ENCODE measurements around the gene KRTAP10-5. TPM values are rescaled to one million over a fixed set of nuclear protein-coding genes. Genes with fewer than 3 reads are reported as not detected.
"Not testable (repeated sequence)": the region's sequence is repeated elsewhere in the genome, so short reads cannot be mapped to it uniquely, and the experiment has no call there.

The KRTAP10-5 gene
- total and polyA plus RNA-seq, 5 donors from 2014 or later, result not detected

DNA sequence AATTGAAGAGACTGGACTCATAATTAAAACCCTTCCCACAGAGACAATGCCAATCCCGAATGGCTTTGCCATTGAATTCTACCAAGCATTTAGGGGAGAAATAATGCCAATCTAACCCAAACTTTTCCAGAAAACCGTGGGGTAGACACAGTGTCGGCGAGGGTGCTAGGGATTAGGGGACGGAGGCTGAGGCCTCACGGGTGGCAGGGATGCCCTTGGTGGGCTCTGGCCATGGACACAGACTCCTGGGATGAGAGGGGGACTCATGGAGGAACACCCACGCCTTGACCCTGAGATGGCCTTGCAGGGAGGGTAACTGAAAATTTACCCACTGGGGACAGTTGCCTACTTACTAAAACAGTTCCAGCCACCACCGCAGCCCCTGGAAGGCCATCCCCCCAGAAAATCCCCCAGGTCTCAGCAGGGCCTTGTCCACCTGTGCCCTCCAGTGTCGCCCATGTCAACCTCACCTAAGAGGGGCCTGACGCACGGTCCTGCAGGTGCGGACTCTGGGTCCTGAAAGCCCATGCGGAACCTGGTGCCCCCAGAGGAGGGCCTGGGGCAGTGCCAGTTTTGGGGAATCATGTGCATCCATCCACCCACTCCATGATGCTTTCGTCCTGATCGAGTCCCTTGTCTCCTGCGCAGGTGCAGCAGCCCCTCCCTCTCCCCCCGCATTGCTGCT lies 1.9 kb downstream of the KRTAP10-5 start:
- Histone ChIP-seq H3K4me3 (ENCODE audit: low read depth, low read length) (no peak overlapping the region), H3K27me3 (ENCODE audit: control insufficient read depth, insufficient read depth, low read length) (no peaks in the 10 kb centered on the region), H3K36me3 (ENCODE audit: control insufficient read depth, insufficient read depth, low read length) (no peaks in the 10 kb centered on the region), H3K4me1 (ENCODE audit: control insufficient read depth, insufficient read depth, low read length, poor library complexity, severe bottlenecking) (peaks cover 5% of the 10 kb centered on the region), H3K9me3 (ENCODE audit: control insufficient read depth in 2 of 2, low read length in 2 of 2) (peaks cover 21 to 26% of the 10 kb centered on the region in 2 experiments), H3K27ac (ENCODE audit: insufficient read depth, low read length, poor library complexity, severe bottlenecking) (no peak overlapping the region)
- H3K9me3 Mint-ChIP-seq, result peaks cover 0 to 41% (median 10%) of the 10 kb centered on the region in 7 donors
- no peak overlapping the region for H3K4me3 Mint-ChIP-seq
- ATAC-seq (ENCODE audit: low read depth in 2 of 2) (no peak), DNase-seq (no peak)
- H3K27me3 Mint-ChIP-seq, result peaks cover 29% of the 10 kb centered on the region
- peaks cover 0 to 8% (median under 1%) of the 10 kb centered on the region in 4 donors for H3K4me1 Mint-ChIP-seq
- no peak overlapping the region for H3K27ac Mint-ChIP-seq
- peaks cover 6% of the 10 kb centered on the region for H3K36me3 Mint-ChIP-seq

DNA sequence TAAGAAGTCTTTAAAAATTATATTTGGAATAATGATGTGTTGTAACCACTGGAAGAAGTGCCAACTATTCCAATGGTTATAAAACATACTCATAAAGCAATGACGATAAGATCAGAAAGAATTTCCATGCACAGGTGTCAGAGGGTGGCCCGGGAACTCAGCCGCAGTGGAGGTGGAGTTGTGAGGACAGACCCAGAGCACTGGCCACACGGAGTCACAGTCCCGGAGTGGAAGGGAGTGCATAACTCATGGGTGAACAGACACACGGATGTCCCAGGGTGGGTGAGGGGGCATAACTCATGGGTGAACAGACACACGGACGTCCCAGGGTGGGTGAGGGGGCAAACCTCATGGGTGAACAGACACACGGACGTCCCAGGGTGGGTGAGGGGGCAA lies 4.4 kb downstream of the KRTAP10-5 start:
- Histone ChIP-seq H3K4me1 (ENCODE audit: control insufficient read depth, insufficient read depth, low read length, poor library complexity, severe bottlenecking) (peaks cover 5% of the 10 kb centered on the region), H3K4me3 (ENCODE audit: low read depth, low read length) (no peak overlapping the region), H3K27ac (ENCODE audit: insufficient read depth, low read length, poor library complexity, severe bottlenecking) (no peak overlapping the region), H3K9me3 (ENCODE audit: control insufficient read depth in 2 of 2, low read length in 2 of 2) (peaks cover 13 to 14% of the 10 kb centered on the region in 2 experiments), H3K27me3 (ENCODE audit: control insufficient read depth, insufficient read depth, low read length) (no peaks in the 10 kb centered on the region), H3K36me3 (ENCODE audit: control insufficient read depth, insufficient read depth, low read length) (no peaks in the 10 kb centered on the region)
- Mint-ChIP-seq H3K4me1 (peaks cover 0 to 5% (median 0%) of the 10 kb centered on the region in 4 donors), H3K27me3 (peaks cover 34% of the 10 kb centered on the region), H3K27ac (no peak overlapping the region), H3K36me3 (peaks cover 6% of the 10 kb centered on the region), H3K9me3 (peaks cover 0 to 31% (median 4%) of the 10 kb centered on the region in 7 donors), H3K4me3 (no peak overlapping the region)
- no peak for DNase-seq
- ATAC-seq (ENCODE audit: low read depth in 2 of 2), result no peak

DNA sequence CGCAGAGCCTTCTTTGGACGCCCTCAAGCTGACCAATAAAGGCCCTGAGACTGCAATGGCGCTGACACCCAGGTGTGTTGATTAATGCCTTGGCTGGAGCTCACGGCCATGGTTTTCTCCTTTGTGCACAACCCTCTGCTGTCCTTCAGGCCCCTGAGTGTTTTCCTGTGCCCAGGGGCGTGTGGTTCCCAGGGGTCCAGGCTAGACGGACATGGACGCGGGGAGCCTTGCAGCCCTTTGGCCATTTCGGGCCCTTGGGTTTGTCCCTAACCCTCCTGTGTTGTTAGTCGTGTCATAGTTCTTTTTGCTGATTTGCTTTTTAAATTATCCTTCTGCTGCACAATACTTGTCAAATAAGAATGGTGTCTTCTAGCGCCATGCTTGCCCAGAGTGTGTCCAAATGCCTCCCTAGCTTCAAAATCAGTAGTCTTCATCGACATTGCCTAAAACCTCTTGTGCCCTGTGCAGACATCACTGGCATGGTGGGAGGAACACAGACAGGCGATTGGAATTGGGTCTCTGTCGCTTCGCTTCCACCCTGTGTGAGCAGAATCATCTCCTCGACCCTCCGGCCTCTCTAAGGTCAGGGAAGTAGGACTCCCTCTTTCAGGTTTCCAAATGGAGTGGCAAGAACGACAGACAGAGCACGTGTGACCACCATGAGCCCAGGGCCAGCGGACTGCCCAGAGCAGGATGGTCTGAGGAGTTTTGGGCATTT lies 4.9 kb downstream of the KRTAP10-5 start:
- Histone ChIP-seq H3K27ac (ENCODE audit: insufficient read depth, low read length, poor library complexity, severe bottlenecking) (no peak overlapping the region), H3K4me1 (ENCODE audit: control insufficient read depth, insufficient read depth, low read length, poor library complexity, severe bottlenecking) (peaks cover 5% of the 10 kb centered on the region), H3K9me3 (ENCODE audit: control insufficient read depth in 2 of 2, low read length in 2 of 2) (peaks cover 11 to 12% of the 10 kb centered on the region in 2 experiments), H3K27me3 (ENCODE audit: control insufficient read depth, insufficient read depth, low read length) (no peaks in the 10 kb centered on the region), H3K36me3 (ENCODE audit: control insufficient read depth, insufficient read depth, low read length) (no peaks in the 10 kb centered on the region), H3K4me3 (ENCODE audit: low read depth, low read length) (no peak overlapping the region)
- Mint-ChIP-seq H3K4me3 (no peak overlapping the region), H3K4me1 (peaks cover 0 to 5% (median 0%) of the 10 kb centered on the region in 4 donors), H3K27ac (no peak overlapping the region), H3K36me3 (peaks cover 6% of the 10 kb centered on the region), H3K9me3 (peaks cover 0 to 27% (median 4%) of the 10 kb centered on the region in 7 donors), H3K27me3 (peaks cover 32% of the 10 kb centered on the region)
- DNase-seq (no peak), ATAC-seq (ENCODE audit: low read depth in 2 of 2) (no peak)

DNA sequence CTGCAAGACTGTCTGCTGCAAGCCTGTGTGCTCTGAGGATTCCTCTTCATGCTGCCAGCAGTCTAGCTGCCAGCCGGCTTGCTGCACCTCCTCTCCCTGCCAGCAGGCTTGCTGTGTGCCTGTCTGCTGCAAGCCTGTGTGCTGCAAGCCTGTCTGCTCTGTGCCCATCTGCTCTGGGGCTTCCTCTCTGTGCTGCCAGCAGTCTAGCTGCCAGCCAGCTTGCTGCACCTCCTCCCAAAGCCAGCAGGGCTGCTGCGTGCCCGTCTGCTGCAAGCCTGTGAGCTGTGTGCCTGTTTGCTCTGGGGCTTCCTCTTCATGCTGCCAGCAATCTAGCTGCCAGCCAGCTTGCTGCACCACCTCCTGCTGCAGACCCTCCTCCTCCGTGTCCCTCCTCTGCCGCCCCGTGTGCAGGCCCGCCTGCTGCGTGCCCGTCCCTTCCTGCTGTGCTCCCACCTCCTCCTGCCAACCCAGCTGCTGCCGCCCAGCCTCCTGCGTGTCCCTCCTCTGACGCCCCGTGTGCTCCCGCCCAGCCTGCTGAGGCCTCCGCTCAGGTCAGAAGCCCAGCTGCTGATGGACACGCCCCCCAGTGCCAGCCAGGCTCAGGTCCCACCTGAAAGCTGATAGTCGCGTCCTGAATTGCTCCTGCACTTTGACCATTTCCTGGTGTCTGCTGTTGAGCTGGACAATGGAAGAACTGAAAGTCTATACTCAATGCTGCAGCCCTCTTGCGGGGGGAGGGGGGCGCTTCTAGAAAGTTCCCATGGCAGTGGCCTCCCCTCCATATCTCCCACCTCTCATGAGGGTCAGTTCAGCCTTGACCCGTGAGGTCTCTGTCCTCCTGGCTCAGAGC lies 5.7 kb downstream of the KRTAP10-5 start:
- H3K4me1 Mint-ChIP-seq, result peaks cover 0 to 5% (median 0%) of the 10 kb centered on the region in 4 donors
- peaks cover 0 to 22% (median 4%) of the 10 kb centered on the region in 7 donors for H3K9me3 Mint-ChIP-seq
- Histone ChIP-seq H3K27me3 (ENCODE audit: control insufficient read depth, insufficient read depth, low read length) (no peaks in the 10 kb centered on the region), H3K9me3 (ENCODE audit: control insufficient read depth in 2 of 2, low read length in 2 of 2) (peaks cover 11 to 12% of the 10 kb centered on the region in 2 experiments), H3K27ac (ENCODE audit: insufficient read depth, low read length, poor library complexity, severe bottlenecking) (no peak overlapping the region), H3K4me1 (ENCODE audit: control insufficient read depth, insufficient read depth, low read length, poor library complexity, severe bottlenecking) (peaks cover 5% of the 10 kb centered on the region), H3K4me3 (ENCODE audit: low read depth, low read length) (no peak overlapping the region), H3K36me3 (ENCODE audit: control insufficient read depth, insufficient read depth, low read length) (no peaks in the 10 kb centered on the region)
- peak overlapping the region in 1 of 3 donors; percentile 36 for H3K27ac Mint-ChIP-seq
- H3K36me3 Mint-ChIP-seq, result peaks cover 6% of the 10 kb centered on the region
- no peak overlapping the region for H3K4me3 Mint-ChIP-seq
- no peak for DNase-seq
- ATAC-seq (ENCODE audit: low read depth in 2 of 2), result no peak
- peaks cover 32% of the 10 kb centered on the region for H3K27me3 Mint-ChIP-seq

DNA sequence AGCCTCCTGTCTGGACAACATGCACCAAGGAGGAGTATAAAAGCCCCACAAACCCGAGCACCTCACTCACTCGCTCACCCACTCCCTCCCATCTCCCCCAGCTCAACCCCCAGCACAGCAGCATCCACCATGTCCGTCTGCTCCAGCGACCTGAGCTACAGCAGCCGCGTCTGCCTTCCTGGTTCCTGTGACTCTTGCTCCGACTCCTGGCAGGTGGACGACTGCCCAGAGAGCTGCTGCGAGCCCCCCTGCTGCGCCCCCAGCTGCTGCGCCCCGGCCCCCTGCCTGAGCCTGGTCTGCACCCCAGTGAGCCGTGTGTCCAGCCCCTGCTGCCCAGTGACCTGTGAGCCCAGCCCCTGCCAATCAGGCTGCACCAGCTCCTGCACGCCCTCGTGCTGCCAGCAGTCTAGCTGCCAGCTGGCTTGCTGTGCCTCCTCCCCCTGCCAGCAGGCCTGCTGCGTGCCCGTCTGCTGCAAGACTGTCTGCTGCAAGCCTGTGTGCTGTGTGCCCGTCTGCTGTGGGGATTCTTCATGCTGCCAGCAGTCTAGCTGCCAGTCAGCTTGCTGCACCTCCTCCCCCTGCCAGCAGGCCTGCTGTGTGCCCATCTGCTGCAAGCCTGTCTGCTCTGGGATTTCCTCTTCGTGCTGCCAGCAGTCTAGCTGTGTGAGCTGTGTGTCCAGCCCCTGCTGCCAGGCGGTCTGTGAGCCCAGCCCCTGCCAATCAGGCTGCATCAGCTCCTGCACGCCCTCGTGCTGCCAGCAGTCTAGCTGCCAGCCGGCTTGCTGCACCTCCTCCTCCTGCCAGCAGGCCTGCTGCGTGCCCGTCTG lies 6.6 kb downstream of the KRTAP10-5 start, which contains the start of gene KRTAP10-4:
Gene KRTAP10-4 (plus strand): TSS at position 100 of the 827 bp plus-strand sequence. CDS start 30 bp downstream, at position 130.
- H3K4me1 Mint-ChIP-seq; H3K4me1 ChIP-seq (ENCODE audit: control insufficient read depth, insufficient read depth, low read length, poor library complexity, severe bottlenecking); H3K4me3 Mint-ChIP-seq; ATAC-seq (ENCODE audit: low read depth in 2 of 2); H3K27me3 ChIP-seq (ENCODE audit: control insufficient read depth, insufficient read depth, low read length); DNase-seq; H3K4me3 ChIP-seq (ENCODE audit: low read depth, low read length); H3K36me3 Mint-ChIP-seq; H3K36me3 ChIP-seq (ENCODE audit: control insufficient read depth, insufficient read depth, low read length); H3K27ac ChIP-seq (ENCODE audit: insufficient read depth, low read length, poor library complexity, severe bottlenecking): not testable (repeated sequence)
- peak within 1 kb of the TSS in 1 of 3 donors; percentile 73 for H3K27ac Mint-ChIP-seq
- peaks cover 27% of the 10 kb centered on the region for H3K27me3 Mint-ChIP-seq
- peaks cover 0 to 19% (median 1%) of the 10 kb centered on the region in 7 donors for H3K9me3 Mint-ChIP-seq
- peaks cover 11 to 12% of the 10 kb centered on the region in 2 experiments for H3K9me3 ChIP-seq (ENCODE audit: control insufficient read depth in 2 of 2, low read length in 2 of 2)

DNA sequence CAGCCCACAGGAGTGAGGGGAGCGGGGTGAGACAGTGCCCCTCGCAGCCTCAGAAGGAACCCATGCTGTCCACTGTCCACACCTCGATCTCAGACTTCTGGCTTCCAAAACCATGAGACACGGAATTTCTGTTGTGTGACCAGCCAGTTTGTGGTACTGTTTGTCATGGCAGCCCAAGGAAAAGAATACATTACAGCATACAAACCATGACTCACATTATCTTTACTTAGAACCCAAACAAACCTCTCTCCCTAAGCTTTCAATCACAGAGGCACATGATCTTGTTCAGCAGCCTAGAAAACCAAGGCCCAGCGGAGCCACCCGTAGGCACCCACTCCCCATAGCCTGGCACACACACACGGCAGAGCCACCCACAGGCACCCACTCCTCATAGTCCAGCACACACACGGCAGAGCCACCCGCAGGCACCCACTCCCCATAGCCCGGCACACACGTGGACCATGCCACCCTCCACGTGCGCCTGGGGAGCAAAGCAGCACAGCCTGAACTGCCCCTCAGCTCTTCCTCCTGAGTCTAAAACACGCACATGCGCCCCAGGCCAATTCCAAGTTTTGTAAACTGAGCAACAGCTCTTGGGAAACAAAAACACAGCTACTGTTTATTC lies 7.3 kb downstream of the KRTAP10-5 start:
- H3K4me1 Mint-ChIP-seq, result peaks cover 0 to 7% (median 0%) of the 10 kb centered on the region in 4 donors
- peaks cover 11 to 12% of the 10 kb centered on the region in 2 experiments for H3K9me3 ChIP-seq (ENCODE audit: control insufficient read depth in 2 of 2, low read length in 2 of 2)
- no peak overlapping the region for H3K27ac ChIP-seq (ENCODE audit: insufficient read depth, low read length, poor library complexity, severe bottlenecking)
- no peak overlapping the region for H3K4me3 ChIP-seq (ENCODE audit: low read depth, low read length)
- ATAC-seq (ENCODE audit: low read depth in 2 of 2), result no peak
- no peak for DNase-seq
- peaks cover 5% of the 10 kb centered on the region for H3K4me1 ChIP-seq (ENCODE audit: control insufficient read depth, insufficient read depth, low read length, poor library complexity, severe bottlenecking)
- H3K36me3 ChIP-seq (ENCODE audit: control insufficient read depth, insufficient read depth, low read length), result no peaks in the 10 kb centered on the region
- H3K27me3 Mint-ChIP-seq, result peaks cover 23% of the 10 kb centered on the region
- no peak overlapping the region for H3K4me3 Mint-ChIP-seq
- peak overlapping the region in 1 of 3 donors; percentile 73 for H3K27ac Mint-ChIP-seq
- peaks cover 0 to 18% (median 1%) of the 10 kb centered on the region in 7 donors for H3K9me3 Mint-ChIP-seq
- H3K27me3 ChIP-seq (ENCODE audit: control insufficient read depth, insufficient read depth, low read length), result no peaks in the 10 kb centered on the region
- peaks cover 6% of the 10 kb centered on the region for H3K36me3 Mint-ChIP-seq

All from CD4-positive, CD25-positive, alpha-beta regulatory T cell (primary cell).